ENCODE data around the gene RTN4RL1. TPM values are rescaled to one million over a fixed set of nuclear protein-coding genes. Genes with fewer than 3 reads are reported as not detected.

Gene RTN4RL1
- total RNA-seq, 1 experiment from 2014 or later, result 0.80 TPM

- CTCF ChIA-PET, result interaction anchor here (0.6 kb wide), 1 partner anchor 23 kb away, joined by 5 read pairs; no protein-coding TSS in a partner anchor
- POLR2A ChIA-PET, result no interaction called here
- Histone ChIP-seq H3K4me1 (ENCODE audit: control insufficient read depth, insufficient read depth, low read length) (no peaks in the 10 kb centered on the region), H3K27ac (ENCODE audit: low read length) (no peak overlapping the region), H3K27me3 (ENCODE audit: control insufficient read depth, insufficient read depth, low read length) (no peaks in the 10 kb centered on the region), H3K36me3 (ENCODE audit: control insufficient read depth, insufficient read depth, low read length) (no peaks in the 10 kb centered on the region; the same call in 1 of the 2 replicates), H3K4me3 (ENCODE audit: low read depth in 2 of 2, low read length in 2 of 2) (no peak overlapping the region), H3K9me3 (ENCODE audit: control insufficient read depth, insufficient read depth, low read depth, low read length) (no peaks in the 10 kb centered on the region)
- in situ Hi-C loops (cut with HindIII; ENCODE audit: low pct_unique_long_range_greater_than_20kb, low sequenced_read_pairs), result no loop called here
- no TSS peak for BruUV-seq (replicated peaks)
- ATAC-seq (no peak), DNase-seq (ENCODE audit: low read depth, low spot score) (no peak)
- intact Hi-C loops (cut with micrococcal nuclease; ENCODE audit: unreplicated experiment), result no loop called here
- TF ChIP-seq TCF7L2 (IDR thresholded peaks at IDR 0.05; ENCODE audit: low read depth, low read length), result no peak
- no peak for TF ChIP-seq SIN3A (IDR thresholded peaks at IDR 0.05; ENCODE audit: borderline replicate concordance, insufficient read depth, low read depth, low read length)
- no peak for TF ChIP-seq CTCF (IDR thresholded peaks at IDR 0.05)
These were observed 42.9 kb upstream of the RTN4RL1 start for GRCh38 chr17:2068031-2068518.

DNA sequence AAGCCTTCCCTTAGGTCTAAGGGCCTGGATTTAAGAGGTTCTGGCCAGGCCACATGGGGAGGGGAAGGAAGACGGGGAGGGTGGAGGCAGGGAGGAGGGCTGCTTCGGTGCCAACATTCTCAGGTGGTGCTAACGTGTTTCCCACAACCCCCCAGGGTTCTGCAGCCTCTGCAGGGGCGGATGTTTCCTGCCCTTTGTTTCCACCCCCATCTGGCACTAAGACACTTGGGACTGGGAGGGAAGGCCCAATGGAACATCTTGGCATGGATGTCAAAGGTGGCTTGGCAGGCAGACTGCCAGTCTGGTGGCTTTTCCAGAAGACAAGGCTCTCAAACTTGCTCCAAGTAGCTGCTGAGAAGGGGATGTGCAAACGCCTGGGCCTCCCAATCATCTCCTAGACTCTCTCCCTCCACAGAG, 42.5 kb upstream of the RTN4RL1 start:
- POLR2A ChIA-PET, result no interaction called here

More for the DNA sequence above, 42.5 kb upstream of the RTN4RL1 start:
- BruUV-seq (replicated peaks), result no TSS peak
- intact Hi-C loops (cut with micrococcal nuclease; ENCODE audit: unreplicated experiment) (no loop called here), in situ Hi-C loops (cut with HindIII; ENCODE audit: low pct_unique_long_range_greater_than_20kb, low sequenced_read_pairs) (no loop called here)
- CTCF ChIA-PET, result interaction anchor here (0.6 kb wide), 1 partner anchor 23 kb away, joined by 5 read pairs; no protein-coding TSS in a partner anchor
- Histone ChIP-seq H3K4me1 (ENCODE audit: control insufficient read depth, insufficient read depth, low read length) (no peaks in the 10 kb centered on the region), H3K27me3 (ENCODE audit: control insufficient read depth, insufficient read depth, low read length) (no peaks in the 10 kb centered on the region), H3K4me3 (ENCODE audit: low read depth in 2 of 2, low read length in 2 of 2) (no peak overlapping the region), H3K36me3 (ENCODE audit: control insufficient read depth, insufficient read depth, low read length) (no peaks in the 10 kb centered on the region; the same call in 1 of the 2 replicates), H3K27ac (ENCODE audit: low read length) (no peak overlapping the region), H3K9me3 (ENCODE audit: control insufficient read depth, insufficient read depth, low read depth, low read length) (no peaks in the 10 kb centered on the region)
- no peak for DNase-seq (ENCODE audit: low read depth, low spot score)
- TF ChIP-seq POLR2AphosphoS5 (IDR thresholded peaks at IDR 0.05; ENCODE audit: low read depth, low read length) (no peak), CTCF (IDR thresholded peaks at IDR 0.05) (no peak), SIN3A (IDR thresholded peaks at IDR 0.05; ENCODE audit: borderline replicate concordance, insufficient read depth, low read depth, low read length) (no peak), TCF7L2 (IDR thresholded peaks at IDR 0.05; ENCODE audit: low read depth, low read length) (no peak)
- TF ChIP-seq, protein P1, sequence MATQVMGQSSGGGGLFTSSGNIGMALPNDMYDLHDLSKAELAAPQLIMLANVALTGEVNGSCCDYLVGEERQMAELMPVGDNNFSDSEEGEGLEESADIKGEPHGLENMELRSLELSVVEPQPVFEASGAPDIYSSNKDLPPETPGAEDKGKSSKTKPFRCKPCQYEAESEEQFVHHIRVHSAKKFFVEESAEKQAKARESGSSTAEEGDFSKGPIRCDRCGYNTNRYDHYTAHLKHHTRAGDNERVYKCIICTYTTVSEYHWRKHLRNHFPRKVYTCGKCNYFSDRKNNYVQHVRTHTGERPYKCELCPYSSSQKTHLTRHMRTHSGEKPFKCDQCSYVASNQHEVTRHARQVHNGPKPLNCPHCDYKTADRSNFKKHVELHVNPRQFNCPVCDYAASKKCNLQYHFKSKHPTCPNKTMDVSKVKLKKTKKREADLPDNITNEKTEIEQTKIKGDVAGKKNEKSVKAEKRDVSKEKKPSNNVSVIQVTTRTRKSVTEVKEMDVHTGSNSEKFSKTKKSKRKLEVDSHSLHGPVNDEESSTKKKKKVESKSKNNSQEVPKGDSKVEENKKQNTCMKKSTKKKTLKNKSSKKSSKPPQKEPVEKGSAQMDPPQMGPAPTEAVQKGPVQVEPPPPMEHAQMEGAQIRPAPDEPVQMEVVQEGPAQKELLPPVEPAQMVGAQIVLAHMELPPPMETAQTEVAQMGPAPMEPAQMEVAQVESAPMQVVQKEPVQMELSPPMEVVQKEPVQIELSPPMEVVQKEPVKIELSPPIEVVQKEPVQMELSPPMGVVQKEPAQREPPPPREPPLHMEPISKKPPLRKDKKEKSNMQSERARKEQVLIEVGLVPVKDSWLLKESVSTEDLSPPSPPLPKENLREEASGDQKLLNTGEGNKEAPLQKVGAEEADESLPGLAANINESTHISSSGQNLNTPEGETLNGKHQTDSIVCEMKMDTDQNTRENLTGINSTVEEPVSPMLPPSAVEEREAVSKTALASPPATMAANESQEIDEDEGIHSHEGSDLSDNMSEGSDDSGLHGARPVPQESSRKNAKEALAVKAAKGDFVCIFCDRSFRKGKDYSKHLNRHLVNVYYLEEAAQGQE (IDR thresholded peaks at IDR 0.05; ENCODE audit: insufficient read depth in 1 of 2, low read depth in 2 of 2, low read length in 1 of 2), result no peak
- no peak for ATAC-seq

Measured in Panc1 (cell line).